Frontal cortex (tissue), 4 donors: ENCODE data around the gene RETSAT. TPM values are rescaled to one million over a fixed set of nuclear protein-coding genes. Genes with fewer than 3 reads are reported as not detected.
A peak's percentile ranks its signal among the peaks of the same experiment; 100 is the strongest.

Source experiments
- DNase-seq, 2 donors: peaks; one replicate each; pipeline ENCODE4 v3.0.0; 2012; ENCODE audit warnings: low spot score in 2 of 2
- FAIRE-seq: peaks from 2 replicates; lab custom pipeline; 2012; peaks lifted over from hg19 to GRCh38; lab: Jason Lieb, UNC
- small RNA-seq: library from RNA; depleted of rRNA; stranded (forward); fragments of <200 nt; gene quantifications from one replicate; pipeline ENCODE3, GENCODE V24; 2014
- total RNA-seq: library from RNA; depleted of rRNA; stranded (reverse); fragments of >200 nt; gene quantifications from one replicate; pipeline ENCODE4 v1.2.3, GENCODE V29; 2014
- donor health status: control.
- donor health status: control.
- donor health status: control.

The RETSAT gene
- total RNA-seq, 1 donor from 2014 or later, result 11.8 TPM

GRCh38 chr2:85312404-85312803 lies 41.9 kb downstream of the RETSAT start:
- DNase-seq (no peak), FAIRE-seq (no peak)

GRCh38 chr2:85310330-85310729 lies 44.0 kb downstream of the RETSAT start:
- FAIRE-seq, result no peak
- no peak for DNase-seq

- DNase-seq (no peak), FAIRE-seq (no peak)
These were observed 44.5 kb downstream of the RETSAT start for GRCh38 chr2:85309699-85310321.

GRCh38 chr2:85308896-85309555 lies 45.3 kb downstream of the RETSAT start:
- DNase-seq (no peak), FAIRE-seq (no peak)

- no peak for DNase-seq
- FAIRE-seq, result no peak
These were observed 46.1 kb downstream of the RETSAT start for GRCh38 chr2:85308201-85308600.

- FAIRE-seq (no peak), DNase-seq (no peak)
These were observed 46.8 kb downstream of the RETSAT start for GRCh38 chr2:85307527-85307897.

GRCh38 chr2:85303780-85304531 lies 50.4 kb downstream of the RETSAT start:
- FAIRE-seq, result no peak

GRCh38 chr2:85302121-85302520 lies 52.2 kb downstream of the RETSAT start:
- peak in 1 of 2 donors; percentile 39 for DNase-seq
- no peak for FAIRE-seq

More at GRCh38 chr2:85303780-85304531, 50.4 kb downstream of the RETSAT start:
- no peak for DNase-seq

Small RNA genes within 50 kb of the gene (small RNA-seq; reads per million reads assigned to genes)
- gene AC062037.1 (not detected), gene AC062037.2 (not detected), gene RF00019 (not detected), gene RN7SL113P (not detected)

Other genes starting within 250 kb of the RETSAT start
- gene TCF7L1, start 221.1 kb downstream of the RETSAT start, total RNA-seq, result 0.41 TPM
- 30.6 TPM for gene TGOLN2, start 26.5 kb downstream of the RETSAT start, total RNA-seq
- 17.1 TPM for gene ELMOD3, start 241 bp upstream of the RETSAT start, total RNA-seq
- gene CAPG, start 55.8 kb upstream of the RETSAT start, total RNA-seq, result 9.0 TPM
- 0.41 TPM for gene SH2D6, start 64.2 kb upstream of the RETSAT start, total RNA-seq
- gene MAT2A, start 184.6 kb upstream of the RETSAT start, total RNA-seq, result 55.4 TPM
- gene GGCX, start 207.0 kb upstream of the RETSAT start, total RNA-seq, result 22.4 TPM
- gene VAMP8, start 223.1 kb upstream of the RETSAT start, total RNA-seq, result 0.82 TPM
- gene VAMP5, start 229.9 kb upstream of the RETSAT start, total RNA-seq, result 3.3 TPM
- 51.8 TPM for gene RNF181, start 241.2 kb upstream of the RETSAT start, total RNA-seq
- 3.7 TPM for gene TMEM150A, start 248.2 kb upstream of the RETSAT start, total RNA-seq